GM21737 (cell line): ENCODE measurements around the gene PRDM11.
"Not testable (repeated sequence)": the region's sequence is repeated elsewhere in the genome, so short reads cannot be mapped to it uniquely, and the experiment has no call there.

Source experiments
- ATAC-seq: cut with Tn5 transposase; IDR thresholded peaks from one replicate; pipeline ENCODE4 v1.9.1; 2021; ENCODE audit warnings: mild to moderate bottlenecking, moderate library complexity; ENCODE audit not compliant: unreplicated experiment

The PRDM11 gene

DNA sequence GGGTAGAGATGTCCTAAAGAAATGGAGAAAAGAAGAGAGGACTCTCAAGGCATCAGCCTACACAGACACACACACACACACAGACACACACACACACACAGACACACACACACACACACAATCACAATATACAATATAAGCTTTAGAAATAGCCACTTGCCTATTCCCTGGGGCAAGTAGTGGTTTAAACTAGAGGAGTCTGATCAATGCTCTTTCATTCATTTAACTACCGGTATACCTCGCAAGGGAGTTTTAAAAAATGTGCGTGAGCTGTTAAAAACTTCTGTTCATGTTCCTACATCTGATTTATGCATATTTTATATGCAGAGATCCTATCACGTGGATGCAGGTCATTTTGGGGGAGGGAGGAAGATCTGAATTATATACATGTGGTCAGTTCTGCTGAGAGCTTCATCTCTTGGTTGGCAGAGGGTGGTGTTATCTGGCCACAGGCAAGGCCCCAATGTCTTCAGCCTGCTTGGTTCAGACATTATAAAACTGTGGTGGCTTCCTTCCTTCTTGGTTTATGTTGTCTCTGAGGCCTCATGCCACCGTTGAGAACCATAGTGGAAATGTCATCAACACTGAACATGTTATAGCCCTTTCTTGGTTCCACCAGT is 83.1 kb downstream of the PRDM11 start:
- no peak for ATAC-seq

DNA sequence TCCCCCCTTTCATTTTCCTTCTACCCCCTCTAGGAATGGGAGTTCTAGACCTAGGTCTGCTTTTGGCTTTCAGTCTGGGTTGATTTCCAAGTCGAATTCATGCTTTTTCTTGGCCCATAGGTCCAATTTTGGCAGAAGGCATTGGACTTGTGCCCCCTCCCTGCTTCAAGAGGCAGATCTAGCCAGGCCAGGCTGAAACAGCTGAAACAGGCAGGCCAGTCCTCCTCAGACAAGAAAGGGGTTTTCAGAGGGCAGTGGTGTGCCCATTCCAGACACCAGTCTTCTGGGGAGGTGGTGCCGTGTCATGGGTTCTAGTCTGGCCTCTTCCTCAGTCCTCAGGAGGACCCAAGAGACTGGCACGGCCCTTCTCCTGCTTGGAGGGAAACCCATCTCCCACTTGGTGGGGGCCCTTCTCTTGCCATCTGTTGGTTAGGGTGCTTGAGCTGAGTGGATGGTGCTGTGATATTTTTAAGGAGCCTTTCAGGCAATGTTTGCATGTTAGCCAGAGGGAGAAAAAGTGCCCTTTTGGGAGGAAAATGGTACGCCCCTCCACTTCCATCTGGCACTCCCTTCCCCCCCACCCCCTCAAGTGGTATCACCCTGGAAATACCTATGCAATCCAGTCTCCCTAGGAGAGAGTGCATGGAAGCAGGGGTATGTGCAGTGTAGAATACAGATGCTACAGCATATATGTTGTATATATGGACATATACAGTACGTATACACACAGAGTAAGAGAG is 86.1 kb downstream of the PRDM11 start:
- ATAC-seq = no peak

DNA sequence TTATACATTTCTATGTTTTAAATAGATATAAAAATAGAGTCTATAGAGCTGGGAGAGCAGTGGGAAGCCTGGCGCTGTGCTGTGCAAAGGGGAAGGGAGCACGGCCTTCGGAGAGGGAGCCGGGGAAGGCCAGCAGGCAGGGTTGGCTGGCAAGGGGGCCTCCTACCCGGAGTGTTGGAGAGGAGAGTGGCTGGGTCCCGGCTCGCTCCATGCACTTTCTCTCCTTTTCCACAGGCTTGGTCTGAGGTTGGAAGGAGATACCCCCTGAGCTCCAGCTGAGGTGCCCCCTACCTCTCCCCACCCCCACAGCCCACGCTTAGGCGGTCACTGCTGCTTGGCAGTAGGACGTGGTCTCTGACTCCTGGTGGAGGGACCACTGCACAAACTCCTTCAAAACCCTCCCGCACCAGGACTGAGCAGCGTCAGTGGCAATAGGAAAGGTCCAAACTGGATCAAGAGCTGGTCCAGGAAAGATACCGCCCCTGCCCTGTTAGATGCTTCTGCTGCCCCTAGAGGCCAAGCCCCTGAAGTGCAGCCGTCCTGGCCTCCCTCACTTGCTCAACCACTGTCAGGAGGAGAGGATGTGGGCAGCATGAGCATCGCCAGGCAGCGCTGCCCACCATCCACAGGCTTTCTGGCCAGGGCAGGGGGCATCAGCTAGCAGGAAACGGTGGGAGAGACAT is 86.8 kb downstream of the PRDM11 start:
- no peak for ATAC-seq

DNA sequence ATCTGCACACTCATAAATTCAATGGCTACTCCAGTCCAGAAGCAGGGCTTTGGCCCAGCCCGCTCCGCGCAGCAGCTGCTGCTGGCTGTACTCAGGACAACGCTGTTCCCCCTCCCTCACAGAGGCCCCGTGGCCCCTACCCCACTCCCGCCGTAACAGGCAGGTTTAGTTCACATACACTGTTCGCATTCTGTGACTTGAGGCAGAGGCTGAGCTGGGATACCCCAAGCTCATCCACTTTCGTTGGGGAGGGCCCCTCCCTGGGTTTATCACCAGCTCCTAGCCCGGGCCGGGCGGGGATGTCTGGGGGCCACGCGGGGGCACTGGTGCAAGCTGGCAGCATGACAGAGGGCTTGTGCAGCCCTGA is 87.3 kb downstream of the PRDM11 start:
- ATAC-seq = no peak

DNA sequence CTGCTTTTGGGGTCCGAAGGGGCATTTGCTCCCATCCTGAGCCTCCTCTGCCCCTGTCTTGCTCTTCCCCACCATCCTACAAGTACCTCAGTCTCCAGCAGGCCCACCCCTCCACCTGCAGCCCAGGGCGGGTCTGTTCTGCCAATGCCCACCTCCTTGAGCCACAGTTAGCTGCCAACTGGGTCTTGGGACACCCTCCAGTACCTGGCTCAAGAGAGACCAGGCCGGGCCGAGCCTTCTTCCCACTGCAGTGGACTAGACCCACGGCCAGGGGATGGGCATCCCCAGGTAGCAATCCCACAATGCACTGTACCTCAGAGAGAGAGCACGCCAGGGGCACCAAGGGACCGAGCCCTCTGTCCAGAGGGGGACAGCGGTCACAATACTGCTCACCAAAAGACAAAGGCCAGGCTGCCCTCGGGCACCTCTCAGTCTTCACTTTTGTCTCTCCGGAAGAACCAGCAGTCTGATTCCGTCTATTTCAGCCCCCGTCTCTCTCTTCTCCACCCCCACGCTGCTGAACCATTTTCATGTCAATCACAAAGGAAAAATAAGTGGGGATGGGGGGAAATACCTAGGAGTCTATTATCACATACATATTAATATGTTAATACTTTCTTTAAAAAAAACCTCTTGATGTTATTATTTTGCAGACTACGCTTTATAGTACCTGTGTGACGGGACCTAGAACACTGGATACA is 88.0 kb downstream of the PRDM11 start:
- no peak for ATAC-seq

DNA sequence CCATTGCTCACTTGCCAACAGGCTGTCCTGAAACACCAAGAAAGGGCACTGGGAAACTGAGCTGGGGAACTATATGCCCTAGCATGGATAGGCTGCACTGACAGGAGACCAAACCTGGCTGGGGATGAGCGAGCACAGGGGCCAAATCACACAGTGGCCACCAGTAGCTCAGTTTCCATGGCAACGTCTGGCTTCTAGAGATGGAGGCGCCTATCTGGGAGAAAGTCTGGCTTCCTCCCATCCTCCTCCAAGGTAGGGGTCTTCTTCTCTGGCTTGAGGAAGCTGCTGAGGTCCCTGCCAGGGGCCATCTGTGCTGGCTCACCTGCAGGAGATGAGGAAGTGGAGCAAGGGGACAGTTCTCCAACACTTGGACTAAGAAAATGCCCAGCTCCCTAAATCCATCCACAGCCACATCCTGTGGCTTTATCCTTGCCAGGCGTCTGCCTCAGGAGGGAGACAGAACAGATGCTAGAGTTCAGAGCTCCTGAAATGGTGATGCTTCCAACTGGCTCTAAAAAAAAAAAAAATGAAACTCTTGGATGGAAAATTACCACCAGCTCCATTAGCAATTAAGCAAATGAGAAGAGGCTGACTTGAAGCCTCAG is 91.4 kb downstream of the PRDM11 start:
- ATAC-seq = no peak

DNA sequence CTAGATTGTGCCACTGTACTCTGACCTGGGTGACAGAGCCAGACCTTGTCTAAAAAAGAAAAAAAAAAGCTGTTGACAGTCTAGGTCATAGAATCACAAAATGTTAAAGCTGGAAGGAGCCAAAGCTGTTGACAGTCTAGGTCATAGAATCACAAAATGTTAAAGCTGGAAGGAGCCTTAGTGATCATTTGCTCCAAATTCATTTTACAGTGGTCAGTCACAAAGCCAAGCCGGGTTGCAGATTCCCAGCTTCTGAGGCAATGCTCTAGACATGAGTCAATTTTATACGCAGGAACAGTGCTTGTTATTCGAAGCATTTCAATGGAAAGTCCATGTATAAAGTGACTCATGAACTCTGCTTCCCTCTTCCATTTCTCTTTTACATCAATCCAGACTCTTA is 92.3 kb downstream of the PRDM11 start:
- no peak for ATAC-seq

DNA sequence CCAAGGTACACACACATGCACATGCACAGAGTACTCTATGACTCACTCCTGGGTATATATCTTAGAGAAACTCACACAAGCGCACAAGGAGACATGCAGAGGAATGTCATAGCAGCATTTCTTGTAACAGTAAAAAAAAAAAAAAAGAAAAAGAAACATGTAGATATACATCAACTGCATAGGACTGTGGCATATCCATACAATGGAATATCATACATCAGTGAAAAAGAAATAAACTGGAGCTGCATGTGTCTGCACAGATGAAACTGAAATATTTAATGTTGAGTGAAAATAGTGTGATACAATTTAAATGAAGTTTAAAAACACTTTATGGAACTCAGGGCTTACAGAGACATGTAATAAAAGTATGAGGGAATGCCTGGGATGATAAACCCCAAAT is 93.3 kb downstream of the PRDM11 start:
- no peak for ATAC-seq

DNA sequence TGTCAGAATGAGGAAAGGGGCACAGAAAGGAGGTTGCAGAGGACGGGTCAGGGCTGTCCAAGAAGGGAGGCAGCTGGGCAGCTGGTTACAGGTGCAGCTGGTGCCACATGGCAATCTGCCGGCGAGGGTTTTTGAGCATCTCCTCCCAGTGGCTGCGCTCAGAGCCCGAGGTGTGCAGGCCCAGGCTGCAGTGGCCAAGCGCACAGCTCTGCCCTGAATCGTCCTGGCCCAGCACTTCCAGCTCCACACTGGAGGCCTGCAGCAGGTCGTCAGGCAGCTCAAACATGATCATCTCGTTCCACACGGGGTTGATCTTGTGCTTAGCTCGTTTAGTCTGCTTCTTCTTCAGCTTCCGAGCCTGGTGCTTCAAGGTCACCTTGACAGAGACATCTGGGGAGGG is 97.5 kb downstream of the PRDM11 start:
- no peak for ATAC-seq

DNA sequence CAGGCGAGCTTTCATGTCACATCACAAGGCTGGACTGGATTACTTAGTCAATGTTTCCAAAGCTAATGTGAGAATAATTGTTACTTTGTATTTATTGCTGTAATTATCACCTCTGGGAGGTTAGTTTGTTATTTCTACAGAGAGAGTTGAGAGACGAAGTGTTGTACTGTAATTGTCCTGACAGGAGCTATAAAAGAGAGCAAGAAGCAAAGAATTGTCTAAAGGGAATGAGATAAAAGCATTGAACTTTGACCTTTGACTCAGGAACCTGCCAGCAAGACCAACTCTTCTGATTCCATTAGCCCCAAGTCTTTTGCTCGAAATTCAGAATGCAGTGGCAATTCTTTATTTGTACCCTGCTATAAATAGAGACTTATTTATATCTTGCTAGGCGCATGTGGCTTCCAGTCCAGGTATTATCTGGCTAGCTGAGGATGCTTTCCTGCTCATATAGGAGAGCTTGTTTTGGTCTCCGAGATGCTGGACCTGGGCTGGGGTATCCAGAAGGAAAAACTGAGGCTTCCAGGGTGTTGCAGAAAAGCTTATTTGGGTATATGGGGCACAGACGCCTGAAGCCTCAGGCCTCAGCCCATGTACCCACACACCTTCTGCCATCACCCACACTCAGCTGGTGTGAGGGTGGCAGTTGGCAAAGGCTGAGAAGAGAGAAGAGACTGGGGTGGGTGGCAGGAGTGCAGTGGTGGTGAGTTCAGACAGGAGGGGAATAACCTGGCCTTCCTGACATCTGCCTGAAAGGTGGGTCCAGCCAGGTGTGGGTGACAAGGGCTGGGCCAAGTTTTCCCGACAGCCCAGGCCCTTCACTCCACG is 99.0 kb downstream of the PRDM11 start:
- no peak for ATAC-seq

DNA sequence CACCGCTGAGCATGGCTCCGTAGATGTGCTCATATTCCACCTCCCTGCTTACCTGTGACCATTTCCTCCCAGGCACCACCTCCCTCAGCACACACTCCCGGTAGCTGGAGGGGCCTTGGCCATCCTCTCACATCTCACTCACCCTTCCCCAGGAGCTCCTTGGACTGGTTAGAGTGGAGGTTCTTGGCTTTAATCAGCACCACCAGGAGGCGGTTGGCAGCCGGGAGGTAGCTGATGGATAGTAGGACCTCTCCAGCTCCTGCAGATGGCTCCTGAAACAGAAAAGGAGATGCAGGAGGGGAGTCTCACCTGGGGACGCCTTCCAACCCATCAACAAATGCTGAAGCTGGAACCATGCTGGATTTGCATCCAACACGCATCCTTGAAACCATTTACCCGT is 99.8 kb downstream of the PRDM11 start:
- ATAC-seq = no peak

DNA sequence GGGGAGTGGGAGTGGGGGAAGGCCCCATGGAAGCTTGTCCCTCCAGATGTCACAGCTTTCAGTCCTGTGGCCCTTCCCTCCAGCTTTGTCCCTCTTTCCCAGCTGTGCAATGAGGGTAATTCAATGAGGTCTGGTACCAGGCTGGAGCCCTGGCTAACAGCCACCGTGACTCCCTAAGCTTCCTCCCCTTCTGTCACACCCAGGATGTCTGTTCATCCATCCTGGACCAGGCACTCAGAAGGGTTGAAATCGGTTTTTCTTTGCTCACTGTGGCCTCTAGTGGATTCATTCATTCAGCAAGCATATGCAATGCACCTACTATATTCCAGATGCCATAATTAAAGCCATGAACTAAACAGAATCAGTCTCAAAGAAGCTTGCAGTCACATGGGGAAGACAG is 101.0 kb downstream of the PRDM11 start:
- ATAC-seq = no peak

DNA sequence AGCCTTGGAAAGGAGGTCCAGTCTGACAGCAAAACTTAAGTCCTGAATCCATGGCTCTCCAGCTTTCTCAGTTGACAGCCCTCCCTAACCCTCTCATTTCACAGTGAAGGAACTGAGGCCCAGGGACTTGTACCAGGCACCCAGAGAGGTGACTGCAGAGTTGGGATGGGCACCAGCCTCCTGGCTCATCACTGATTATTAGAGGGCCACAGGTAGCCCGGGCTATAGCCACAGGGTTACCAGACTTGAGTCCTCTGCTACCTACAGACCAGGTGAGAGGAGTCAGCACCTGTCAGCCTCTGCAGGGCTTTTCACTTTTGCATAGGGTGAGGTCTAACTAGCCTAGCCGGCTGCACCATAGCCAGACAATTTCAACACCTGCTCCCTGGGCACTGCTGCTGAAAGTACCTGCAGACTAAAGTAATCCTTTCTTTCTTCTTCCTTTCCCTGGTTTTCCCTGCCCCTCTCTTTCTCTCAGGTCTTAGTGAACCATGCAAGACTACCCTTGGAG is 102.1 kb downstream of the PRDM11 start:
- ATAC-seq = no peak

DNA sequence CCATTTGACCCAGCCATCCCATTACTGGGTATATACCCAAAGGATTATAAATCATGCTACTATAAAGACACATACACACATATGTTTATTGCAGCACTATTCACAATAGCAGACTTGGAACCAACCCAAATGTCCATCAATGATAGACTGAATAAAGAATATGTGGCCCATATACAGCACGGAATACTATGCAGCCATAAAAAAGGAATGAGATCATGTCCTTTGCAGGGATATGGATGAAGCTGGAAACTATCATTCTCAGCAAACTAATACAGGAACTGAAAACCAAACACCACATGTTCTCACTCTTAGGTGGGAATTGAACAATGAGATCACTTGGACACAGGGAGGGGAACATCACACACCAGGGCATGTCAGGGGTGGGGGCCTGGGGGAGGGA is 102.9 kb downstream of the PRDM11 start:
- ATAC-seq = not testable (repeated sequence)

DNA sequence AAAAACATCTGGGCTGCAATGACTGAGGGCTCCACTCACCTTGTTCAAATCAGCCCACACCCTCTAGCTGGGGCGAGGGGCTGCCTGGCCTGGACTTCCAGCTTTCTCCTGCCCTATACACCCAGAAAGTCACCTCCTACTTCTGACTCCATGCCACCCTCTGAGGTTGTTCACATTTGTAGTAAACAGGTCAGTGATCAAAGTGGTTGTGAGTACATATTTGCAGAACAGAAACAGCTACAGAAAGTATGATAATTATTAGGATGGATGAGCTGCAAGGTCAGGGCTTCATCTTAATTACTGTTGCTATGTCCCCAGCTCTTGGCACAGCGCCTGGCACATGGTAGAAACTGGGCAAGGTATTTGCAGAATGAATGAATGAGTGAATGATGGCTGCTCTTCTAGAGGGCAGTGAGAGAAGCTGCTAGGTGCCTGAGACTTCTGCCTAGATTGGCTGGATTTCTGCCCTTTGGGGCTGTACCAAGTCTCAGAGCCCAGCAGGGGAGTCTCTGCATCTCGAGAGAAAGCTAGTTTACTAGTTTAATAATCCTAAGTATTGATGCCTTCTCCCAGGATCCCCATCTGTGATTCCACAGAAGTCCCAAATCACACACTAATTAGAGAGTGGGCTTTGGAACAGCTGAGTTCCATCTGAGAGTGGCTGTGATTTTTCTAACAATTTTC is 103.7 kb downstream of the PRDM11 start:
- no peak for ATAC-seq

DNA sequence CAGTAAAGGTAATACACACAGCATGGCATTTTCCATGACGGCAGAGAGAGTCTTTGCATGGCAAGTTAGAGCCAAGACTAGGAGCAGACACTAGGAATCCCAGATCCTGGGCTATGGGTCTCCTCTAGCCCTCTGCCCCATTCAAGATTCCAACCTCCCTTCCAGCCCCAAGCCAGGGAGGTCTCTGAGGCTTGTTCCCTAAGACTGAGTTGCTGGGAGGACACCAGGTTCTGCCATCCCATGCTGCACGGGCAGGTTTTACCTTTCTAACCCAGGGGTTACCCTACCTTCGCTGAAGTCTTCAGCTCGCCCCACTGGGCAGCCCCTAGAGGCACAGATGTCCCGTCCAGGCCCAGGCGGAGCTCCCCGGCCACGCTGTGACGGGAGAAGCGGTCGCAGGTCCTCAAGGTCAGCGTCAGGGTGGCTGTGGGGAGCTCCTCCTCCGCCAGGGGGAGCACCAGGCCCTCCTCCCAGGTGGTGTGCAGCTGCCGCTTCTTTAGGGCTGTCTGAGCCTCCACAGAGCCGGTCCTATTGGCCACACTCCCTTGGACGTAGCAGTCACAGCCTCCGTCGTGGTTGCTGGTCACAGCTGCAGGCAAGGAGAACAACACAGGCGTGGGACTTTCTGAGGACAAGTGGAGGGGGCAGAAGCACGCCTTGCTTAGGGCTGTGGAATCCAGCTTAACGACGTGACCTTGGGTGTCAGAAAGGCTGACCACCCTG is 105.9 kb downstream of the PRDM11 start:
- no peak for ATAC-seq

DNA sequence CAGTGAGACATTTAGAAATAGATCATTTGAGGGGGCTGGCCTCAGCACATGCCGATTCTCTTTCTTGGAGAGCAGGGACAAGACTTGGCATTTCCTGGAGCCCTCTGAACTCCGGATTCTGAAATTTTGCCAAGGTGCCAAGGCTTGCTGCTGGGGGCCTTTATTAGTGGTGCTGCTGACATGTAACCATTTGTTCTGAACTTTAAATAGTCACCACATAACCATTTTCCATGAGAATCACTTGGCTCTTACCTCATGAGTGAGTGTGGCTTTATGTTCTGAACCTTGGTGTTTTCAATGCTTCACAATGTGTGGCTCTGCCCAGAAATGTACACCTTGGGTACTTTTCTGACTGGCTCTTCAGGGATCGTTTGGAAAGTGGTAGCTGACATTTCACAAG is 106.4 kb downstream of the PRDM11 start:
- ATAC-seq = no peak

DNA sequence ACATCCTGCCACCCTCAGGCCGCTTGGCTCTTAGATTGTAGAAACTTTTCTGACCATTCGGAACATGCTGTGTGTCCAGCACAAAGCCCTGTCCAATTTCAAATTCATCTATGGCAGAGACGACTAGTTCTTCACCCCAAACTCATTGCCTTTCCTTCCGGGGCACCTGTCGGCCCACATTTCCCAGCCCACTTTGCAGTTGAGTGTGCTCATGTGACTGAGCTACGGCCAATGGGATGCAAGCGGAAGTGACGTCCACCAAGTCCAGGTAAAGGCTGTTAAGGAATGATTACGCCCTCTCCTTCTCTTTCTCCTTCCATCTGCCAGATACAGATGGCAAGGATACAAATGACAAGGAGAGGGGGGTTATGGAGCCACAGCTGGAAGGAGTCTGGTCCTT is 107.2 kb downstream of the PRDM11 start:
- ATAC-seq = no peak

DNA sequence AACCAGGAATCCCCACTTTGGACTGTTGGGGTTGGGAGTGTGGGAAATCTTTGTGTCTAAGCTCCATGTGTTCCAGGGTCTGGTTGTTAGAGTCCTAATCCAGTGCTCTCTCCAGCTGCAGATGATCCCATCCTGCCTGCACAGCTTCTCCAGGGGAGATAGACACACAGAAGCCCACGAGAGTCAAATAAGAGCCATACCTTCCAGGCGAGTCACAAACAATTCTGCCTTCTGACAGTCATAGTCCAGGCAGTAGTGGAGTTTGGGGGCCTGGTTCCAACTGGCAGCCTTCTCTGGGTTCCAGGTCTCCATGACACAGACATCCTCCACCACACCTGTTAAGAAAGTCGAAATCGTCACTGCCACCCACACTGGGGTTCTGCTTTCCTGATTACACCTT is 107.6 kb downstream of the PRDM11 start:
- no peak for ATAC-seq
